Stimulated activated CD4-positive, alpha-beta T cell treated with anti-CD3 and anti-CD28 coated beads, Interleukin-12 subunit alpha, Interleukin-12 subunit beta, amount 100 ng/mL, for 4 hours (primary cell): ENCODE results near the gene ZBTB3.
"Not testable (repeated sequence)": the region's sequence is repeated elsewhere in the genome, so short reads cannot be mapped to it uniquely, and the experiment has no call there.

Experiments used
- DNase-seq: peaks from one replicate; pipeline ENCODE4 v3.0.0-alpha.2; 2020

The ZBTB3 gene

DNA sequence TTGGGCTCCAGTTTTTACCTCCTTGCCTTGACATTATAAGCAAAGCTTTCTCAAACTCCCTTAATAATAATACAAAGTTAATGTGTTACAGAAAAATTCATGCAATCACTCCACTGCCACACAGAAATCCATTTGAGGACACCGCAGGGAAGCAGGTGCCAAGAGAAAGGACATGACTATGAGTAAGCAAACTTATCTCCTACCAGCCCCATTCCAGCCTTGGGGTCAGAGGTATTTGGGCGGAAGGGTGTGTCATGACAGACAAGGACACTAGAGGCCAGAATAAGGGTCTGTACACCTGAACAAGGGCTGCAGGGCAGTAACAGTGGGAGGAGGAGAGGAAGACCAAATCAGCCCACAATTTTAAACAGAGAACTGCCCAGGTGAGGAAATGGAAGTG is 40.6 kb downstream of the ZBTB3 start:
- no peak for DNase-seq

DNA sequence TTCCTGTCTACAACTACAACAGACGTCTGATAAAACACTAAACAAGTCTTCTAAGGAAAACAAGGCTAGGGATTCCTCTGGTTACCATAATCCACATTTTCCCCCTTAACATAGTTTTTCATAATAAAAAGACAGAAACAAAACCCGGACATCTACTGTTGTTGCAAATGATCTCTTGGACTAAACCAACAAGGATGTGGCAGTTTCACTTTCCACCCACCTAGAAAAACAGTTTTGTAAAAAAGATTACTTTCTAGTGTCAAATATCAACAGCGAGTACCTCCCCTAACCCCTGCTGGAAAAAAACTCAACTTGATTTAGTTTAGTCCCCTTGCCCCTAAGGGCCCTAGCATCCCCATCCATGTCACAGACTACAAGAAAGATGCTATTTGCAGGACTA is 41.1 kb downstream of the ZBTB3 start:
- no peak for DNase-seq

DNA sequence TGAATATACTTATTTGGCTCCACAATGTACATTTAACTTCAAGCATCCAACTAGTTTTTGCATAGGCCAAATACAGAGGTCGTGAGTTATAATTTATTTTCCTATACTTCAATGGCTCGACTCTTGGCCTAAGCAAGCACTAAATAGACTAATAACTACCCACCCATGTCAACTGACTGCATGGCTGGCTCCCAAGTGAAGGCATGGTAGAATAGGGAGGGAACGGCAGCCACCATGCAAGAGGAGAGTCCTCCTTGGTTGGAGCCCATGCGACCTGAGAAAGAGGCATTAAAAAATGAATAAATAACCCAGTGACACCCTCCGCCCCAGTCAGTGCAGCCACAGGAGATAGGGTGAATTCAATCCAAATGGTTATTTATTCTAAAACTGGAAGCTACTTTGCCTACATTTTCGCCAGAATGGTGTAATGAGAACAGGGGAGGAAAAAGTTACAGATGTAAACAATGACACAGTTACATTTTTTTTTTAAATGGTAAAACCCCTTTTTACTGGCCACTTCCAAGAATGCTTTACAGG is 41.6 kb downstream of the ZBTB3 start:
- DNase-seq: no peak

DNA sequence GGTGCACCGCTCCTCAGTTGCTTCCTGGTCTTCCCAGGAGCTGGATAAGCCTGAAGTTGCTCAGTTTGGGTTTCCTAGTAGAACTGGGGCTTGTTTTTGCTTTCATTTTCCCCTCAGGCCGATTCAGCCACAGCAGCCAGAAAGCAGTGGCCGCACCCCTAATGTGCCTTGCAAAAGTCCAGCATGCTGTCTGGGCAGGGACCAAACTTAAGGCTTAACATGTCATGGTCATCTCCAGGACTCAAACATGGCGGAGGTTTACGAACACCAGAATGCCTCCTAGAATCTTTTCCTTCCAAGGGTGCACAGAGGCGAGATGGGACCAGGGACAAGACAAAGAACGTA is 44.0 kb downstream of the ZBTB3 start:
- no peak for DNase-seq

DNA sequence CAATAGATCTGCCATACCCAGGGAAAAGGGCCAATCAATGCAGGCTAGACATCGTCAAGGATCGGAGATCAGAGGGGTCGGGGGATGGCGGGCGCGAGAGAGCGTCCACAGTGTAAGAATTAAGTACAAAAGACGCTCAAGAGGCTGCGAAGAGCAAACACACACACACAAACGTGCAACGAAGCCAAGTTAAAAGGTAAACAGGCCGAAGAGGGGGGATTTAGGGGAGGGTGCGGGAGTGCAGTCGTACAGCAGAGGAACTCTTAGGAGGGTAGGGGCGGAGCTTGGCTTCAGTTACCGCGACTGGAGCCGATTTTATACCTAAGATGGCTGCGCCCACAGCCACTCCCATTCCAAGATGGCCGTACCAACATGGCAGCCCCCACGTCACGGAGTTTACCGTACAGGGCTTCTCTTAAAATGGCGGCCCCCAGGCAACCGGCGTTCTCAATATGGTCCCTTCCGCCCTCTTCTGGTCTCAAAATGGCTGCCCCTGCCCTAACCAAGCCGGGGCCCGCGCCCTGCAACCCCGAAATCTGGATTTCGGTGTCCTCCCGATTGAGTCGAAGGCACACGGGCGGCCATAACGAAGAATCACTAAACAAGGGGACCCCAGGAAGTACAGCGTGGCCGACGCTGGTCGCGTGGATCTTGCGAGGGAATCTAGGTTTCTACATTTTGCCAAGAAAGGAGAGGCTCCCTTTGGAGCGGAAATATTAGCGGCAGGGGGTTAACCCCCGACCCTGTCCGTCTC is 44.5 kb downstream of the ZBTB3 start:
- DNase-seq: peak; percentile 90

DNA sequence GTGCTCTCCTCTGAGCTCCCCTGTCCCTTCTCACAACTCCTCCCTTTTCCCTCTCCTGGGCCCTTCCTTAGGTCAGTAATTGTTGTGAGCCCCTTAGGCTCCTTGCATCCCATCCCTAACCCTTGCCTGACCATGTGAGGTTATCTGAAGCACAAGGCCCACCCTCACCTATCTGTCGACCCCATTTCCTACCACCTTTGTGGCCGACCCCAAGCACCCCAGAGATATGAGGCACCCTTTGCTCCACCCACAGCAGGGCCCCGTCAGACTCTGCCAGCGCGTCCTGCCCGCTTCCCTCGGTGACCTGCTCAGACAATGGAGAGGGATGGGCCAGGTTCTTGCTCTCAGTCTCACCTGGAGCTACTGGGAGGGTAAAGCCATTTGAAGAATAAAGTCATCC is 45.2 kb downstream of the ZBTB3 start:
- DNase-seq: peak; percentile 43

DNA sequence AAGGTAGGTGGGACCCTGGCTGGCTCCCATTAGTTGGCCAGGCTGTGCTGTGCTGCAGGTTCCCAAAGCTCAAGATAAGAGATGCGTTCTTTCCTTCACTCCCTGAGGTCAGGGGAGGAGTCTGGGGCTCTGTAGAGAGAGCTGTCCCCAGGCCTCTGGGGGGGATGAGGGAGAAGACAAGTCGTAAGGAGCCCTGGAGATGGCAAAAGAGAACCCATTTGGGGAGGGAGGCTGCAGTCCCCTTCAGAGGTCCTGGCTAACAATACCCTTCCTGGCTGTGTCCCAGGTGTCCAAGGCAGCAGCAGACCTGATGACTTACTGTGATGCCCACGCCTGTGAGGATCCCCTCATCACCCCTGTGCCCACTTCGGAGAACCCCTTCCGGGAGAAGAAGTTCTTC is 45.6 kb downstream of the ZBTB3 start:
- DNase-seq: no peak

DNA sequence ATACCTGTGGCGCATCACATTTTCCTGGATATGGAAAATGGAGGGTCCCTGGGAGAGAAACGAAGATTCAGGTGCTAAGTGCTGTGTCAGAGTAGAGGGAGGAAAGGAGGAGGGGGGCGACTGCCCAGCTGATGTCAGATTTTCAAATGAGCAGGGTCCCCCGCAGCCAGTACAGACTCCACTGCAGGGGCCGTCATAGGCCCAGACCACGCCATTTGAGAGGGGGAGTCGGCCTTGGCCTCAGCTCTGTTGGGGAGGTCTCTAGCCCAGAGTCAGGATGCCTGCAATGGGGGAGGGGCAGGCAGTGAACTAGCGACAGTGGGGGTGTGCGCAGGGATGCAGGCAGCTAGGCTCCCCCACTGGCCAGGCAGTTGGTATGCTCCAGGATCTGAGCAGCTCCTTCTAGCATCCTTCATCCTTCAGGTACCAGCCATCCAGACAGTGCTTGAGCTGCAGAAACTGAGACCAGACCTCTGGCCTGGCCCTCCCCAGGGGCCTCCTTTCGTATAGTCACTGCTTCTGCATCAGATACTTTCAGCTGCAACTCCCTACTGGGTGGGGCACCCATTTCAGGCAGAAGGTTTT is 46.6 kb downstream of the ZBTB3 start, which contains the start of the genes BSCL2 and GNG3:
TSS of gene BSCL2 (minus strand) at position 148 of the 585 bp plus-strand sequence. CDS start 229 bp downstream, outside the sequence.
TSS of gene GNG3 (plus strand) at position 400 of the 585 bp plus-strand sequence. CDS start 620 bp downstream, outside the sequence.
- DNase-seq: no peak

DNA sequence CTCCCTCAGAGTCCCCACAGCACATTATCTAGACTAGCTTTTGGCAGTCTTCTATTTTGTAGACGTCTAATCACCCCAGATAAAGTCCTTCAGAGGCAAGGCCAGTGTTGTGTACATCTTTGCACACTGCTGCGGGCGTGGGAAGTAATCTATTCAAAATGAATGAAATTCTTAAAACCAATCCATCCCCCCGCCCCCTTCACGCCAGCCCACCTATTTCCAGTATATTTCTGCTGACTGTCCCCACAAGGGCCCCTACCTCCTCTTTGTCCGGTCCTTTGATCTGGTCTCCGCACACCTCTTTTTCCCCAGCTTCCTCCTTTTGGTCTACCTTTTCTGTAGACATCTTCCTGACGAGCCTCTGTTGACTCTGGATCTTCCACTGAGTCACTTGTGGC is 47.1 kb downstream of the ZBTB3 start:
- DNase-seq: no peak

DNA sequence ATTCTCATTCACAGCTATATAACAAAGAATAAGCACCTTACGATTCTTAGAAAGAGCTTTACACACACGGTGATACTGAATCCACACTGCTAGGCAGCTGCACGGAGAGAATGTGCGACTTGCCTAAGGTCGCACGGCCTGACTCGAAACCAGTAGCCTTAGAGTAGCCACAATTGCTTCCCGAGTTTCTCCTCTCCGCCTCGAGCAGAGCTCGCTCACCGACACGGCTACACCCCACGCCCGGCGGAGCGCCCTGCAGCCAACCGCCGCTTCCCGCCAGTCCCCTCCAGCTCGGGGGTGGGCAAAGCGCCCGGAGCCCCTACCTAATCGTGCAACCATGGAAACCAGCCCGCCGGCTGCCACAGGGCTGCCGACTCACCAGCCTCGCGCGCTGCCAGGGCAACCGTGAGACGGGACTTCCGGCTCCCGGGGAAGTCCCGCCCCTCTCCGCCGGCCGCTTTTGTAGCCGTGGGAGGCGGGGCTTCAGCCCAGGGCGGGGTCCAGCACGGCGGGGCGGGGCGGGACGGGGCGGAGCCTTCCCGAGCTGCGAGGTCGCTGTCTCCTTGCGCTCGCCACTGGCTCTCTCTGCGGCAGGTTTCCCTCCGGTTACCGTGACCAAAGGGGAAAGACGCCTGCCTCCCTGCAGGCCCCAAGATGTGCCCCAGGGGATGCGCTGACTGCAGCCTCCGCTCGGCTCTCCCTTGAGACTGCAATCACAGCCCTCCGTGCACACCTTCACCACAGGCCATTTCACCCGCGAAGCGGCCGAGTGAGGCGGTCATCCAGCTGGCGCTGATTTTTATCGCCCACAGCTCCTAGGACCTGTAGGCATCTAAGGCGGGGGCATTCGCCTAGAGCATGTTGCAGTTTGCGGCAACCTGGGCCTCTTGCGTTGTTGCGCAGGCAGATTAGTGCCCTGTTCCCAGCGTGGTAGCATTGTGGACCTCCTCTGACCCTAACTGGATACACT is 47.8 kb downstream of the ZBTB3 start:
- DNase-seq: peak; percentile 96

DNA sequence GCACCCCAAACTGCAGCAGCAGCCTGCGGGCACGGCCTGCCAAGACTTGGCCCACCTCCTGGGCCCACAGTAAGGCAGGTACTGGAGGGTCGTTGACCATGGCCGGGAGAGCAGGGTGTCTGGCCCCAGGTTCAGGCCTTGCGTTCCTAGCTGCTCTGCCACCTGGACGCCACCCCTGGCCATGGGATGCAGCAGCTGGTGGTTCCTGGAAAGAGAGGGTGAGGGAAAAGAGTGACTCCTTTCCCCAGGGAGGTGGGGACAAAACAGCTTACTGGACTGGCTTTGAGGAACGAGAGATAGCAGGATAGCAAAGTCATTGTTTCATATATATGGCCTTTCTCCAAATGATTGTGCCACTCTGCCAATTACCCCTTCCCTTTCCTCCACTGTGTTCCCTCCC is 48.5 kb downstream of the ZBTB3 start:
- DNase-seq: no peak

DNA sequence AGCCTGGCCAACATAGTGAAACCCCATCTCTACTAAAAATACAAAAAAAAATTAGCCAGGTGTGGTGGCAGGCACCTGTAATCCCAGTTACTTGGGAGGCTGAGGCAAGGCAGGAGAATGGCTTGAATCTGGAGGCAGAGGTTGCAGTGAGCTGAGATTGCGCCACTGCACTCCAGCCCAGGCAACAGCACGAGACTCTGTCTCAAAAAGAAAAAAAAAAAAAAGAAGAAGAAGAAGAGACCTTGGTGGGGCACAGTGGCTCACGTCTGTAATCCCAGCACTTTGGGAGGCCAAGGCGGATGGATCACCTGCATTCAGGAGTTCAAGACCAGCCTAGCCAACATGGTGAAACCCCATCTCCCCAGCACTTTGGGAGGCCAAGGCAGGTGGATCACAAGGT is 50.0 kb downstream of the ZBTB3 start:
- not testable (repeated sequence) for DNase-seq

DNA sequence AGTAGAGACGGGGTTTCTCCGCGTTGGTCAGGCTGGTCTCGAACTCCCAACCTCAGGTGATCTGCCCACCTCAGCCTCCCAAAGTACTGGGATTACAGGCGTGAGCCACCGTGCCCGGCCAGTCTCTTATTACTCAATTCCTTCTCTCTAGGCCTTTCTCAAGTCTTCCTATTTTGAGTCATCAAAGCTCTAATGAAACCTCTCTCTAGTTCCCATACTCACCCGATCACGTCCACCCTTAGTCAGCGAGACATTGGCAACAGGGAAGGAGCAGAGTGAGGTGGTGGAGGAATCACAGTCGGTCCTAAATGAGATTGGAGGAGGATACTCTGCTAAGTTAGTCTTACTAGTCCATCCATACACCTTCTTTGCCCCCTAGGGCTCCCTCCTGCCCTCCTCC is 51.7 kb downstream of the ZBTB3 start:
- DNase-seq: no peak
